ENCODE results near the gene GALE.

GRCh38 chr1:23796466-23797271 is 3.9 kb downstream of the GALE start:
- no peak for TF ChIP-seq CTCF (IDR thresholded peaks at IDR 0.05; ENCODE audit: low read depth, low read length)
- TF ChIP-seq EZH2phosphoT487 (IDR thresholded peaks at IDR 0.05; ENCODE audit: low read depth) = no peak

All from OCI-LY3 (cell line).